Lung (tissue), 12 donors: Measurements from ENCODE around the gene NRIP1. TPM values are rescaled to one million over a fixed set of nuclear protein-coding genes. Genes with fewer than 3 reads are reported as not detected.

Experiments
- ATAC-seq: fragments of 200-7000 bp; cut with Tn5 transposase; one replicate; pipeline ENCODE4 v1.9.1; 2020; ENCODE audit warnings: moderate number of reproducible peaks; ENCODE audit not compliant: insufficient read depth, low FRiP score
- DNase-seq, 3 donors: peaks; one replicate each; pipeline ENCODE4 v3.0.0-alpha.2; 2013 to 2017
- H3K27ac ChIP-seq, 2 donors: one replicate each; pipeline ENCODE4 v1.5.1; 2013; ENCODE audit warnings: mild to moderate bottlenecking in 2 of 2, moderate library complexity in 2 of 2, control low read depth in 1 of 2, inconsistent platforms in 1 of 2, low read depth in 1 of 2, low read length in 1 of 2
- H3K27me3 ChIP-seq, 3 donors: one replicate each; pipeline ENCODE4 v1.5.1; 2013; ENCODE audit warnings: low read length in 2 of 3; ENCODE audit not compliant: control insufficient read depth in 3 of 3, insufficient read depth in 3 of 3
- H3K36me3 ChIP-seq, 4 donors: one replicate each; pipeline ENCODE4 v1.5.1; 2013; ENCODE audit warnings: low read length in 4 of 4, mild to moderate bottlenecking in 1 of 4, moderate library complexity in 1 of 4; ENCODE audit not compliant: control insufficient read depth in 4 of 4, insufficient read depth in 4 of 4
- H3K4me1 ChIP-seq, 5 donors: one replicate each; pipeline ENCODE4 v1.5.1; 2013; ENCODE audit warnings: low read length in 5 of 5, mild to moderate bottlenecking in 2 of 5, moderate library complexity in 1 of 5; ENCODE audit not compliant: control insufficient read depth in 5 of 5, insufficient read depth in 5 of 5
- H3K4me3 ChIP-seq: one replicate; pipeline ENCODE4 v1.5.1; 2013; ENCODE audit warnings: mild to moderate bottlenecking, control low read depth, moderate library complexity
- H3K9ac ChIP-seq, 2 donors: one replicate each; pipeline ENCODE4 v1.5.1; 2013; ENCODE audit warnings: low read length in 2 of 2, control low read depth in 1 of 2; ENCODE audit not compliant: insufficient read depth in 1 of 2
- H3K9me3 ChIP-seq, 4 donors: one replicate each; pipeline ENCODE4 v1.5.1; 2013; ENCODE audit warnings: low read length in 3 of 4, mild to moderate bottlenecking in 1 of 4, moderate library complexity in 1 of 4; ENCODE audit not compliant: control insufficient read depth in 4 of 4, insufficient read depth in 3 of 4
- CTCF ChIP-seq: IDR thresholded peaks from 2 replicates; pipeline ENCODE4 v1.5.1; 2012; ENCODE audit warnings: mild to moderate bottlenecking; ENCODE audit errors: control extremely low read depth, extremely low read depth
- WGBS, 2 donors: extraction: QIAGEN DNeasy Blood & Tissue Kit; methylation state at CpG; one replicate each; pipeline ENCODE4 v1.1.7; 2013; 5-methylcytosine and 5-hydroxymethylcytosine counted together
- polyA plus RNA-seq, 2 donors: library from polyadenylated mRNA; stranded (reverse); fragments of 200-250 nt; gene quantifications; one replicate each; pipeline ENCODE4 v1.2.1, GENCODE V29; 2013
- total RNA-seq, 2 donors: library from RNA; depleted of rRNA in 1 of 2; stranded (reverse); fragments of >200 nt in 1 of 2; gene quantifications; one replicate each; pipeline ENCODE4 v1.2.1, GENCODE V29; 2014 to 2021
- donor health status: control.
- donor health status: control.
- donor health status: Bipolar disorder and iron deficiency.
- donor health status: healthy.
- donor health status: DM: yes; HTN: yes; CAD: no.

Gene NRIP1
- total and polyA plus RNA-seq, 4 donors = 5.9 to 35.5 (median 18.3) TPM

DNA sequence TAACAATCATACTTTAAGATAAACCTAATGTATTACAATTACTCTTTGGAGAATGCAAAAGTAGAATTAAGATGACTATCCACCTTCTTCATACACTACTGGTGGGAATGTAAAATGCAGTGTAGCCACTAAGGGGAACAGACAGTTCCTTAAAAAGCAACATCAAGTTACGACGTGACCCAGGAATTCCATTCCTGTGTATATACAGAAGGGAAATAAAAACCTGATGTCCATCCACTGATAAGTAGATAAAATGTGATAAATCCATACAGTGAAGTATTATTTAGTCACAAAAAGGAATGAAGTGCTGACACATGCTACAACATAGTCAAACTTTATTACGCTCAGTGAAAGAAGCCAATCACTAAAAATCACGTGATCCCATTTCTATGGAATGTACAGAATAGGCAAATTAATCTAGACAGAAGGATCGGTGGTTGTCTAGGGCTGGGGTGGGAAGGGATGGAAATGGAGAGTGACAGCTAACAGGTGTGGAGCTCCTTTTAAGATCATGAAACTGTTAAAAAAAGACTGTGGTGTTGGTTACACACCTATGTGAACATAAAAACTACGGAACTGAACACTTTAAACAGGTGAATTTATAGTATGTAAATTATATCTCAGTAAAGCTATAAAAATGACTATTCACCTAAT is 42.1 kb downstream of the NRIP1 start:
- 77 to 82% methylated on average over 6 of the region's 6 CpGs for whole genome bisulfite sequencing, 2 donors
- no peak for ATAC-seq

DNA sequence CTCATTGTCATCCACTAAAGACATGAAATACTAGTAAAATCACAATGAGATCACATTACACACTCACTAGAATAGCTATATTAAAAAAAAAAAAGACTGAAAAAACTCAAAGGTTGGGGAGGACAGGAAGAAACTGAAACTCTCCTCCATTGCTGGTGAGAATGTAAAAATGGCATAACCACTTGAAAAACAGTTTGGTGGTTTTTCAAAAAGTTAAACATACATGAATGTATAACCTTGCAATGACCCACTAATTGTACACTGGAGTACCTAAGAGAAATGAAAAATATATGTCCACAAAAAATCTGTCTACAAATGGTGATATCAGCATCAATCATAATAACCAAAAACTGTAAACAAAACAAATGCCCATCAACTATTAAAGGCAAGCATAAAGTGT is 44.0 kb downstream of the NRIP1 start:
- no peak for TF ChIP-seq CTCF
- Histone ChIP-seq H3K27ac (no peak overlapping the region), H3K4me1 (no peaks in the 10 kb centered on the region), H3K27me3 (no peaks in the 10 kb centered on the region), H3K9ac (no peak overlapping the region), H3K4me3 (no peak overlapping the region), H3K9me3 (no peaks in the 10 kb centered on the region), H3K36me3 (no peaks in the 10 kb centered on the region)
- DNase-seq (no peak), ATAC-seq (no peak)

More for the DNA sequence above, 42.1 kb downstream of the NRIP1 start:
- H3K27ac ChIP-seq = no peak overlapping the region
- no peaks in the 10 kb centered on the region for H3K9me3 ChIP-seq
- H3K4me3 ChIP-seq = no peak overlapping the region
- H3K9ac ChIP-seq = no peak overlapping the region
- H3K4me1 ChIP-seq = peaks cover 0 to 3% (median 0%) of the 10 kb centered on the region in 5 donors
- no peaks in the 10 kb centered on the region for H3K27me3 ChIP-seq
- no peaks in the 10 kb centered on the region for H3K36me3 ChIP-seq
- DNase-seq = no peak
- TF ChIP-seq CTCF = no peak

- H3K36me3 ChIP-seq = no peaks in the 10 kb centered on the region
- TF ChIP-seq CTCF = no peak
- no peaks in the 10 kb centered on the region for H3K27me3 ChIP-seq
- peaks cover 0 to 3% (median 0%) of the 10 kb centered on the region in 5 donors for H3K4me1 ChIP-seq
- no peak for ATAC-seq
- no peak overlapping the region for H3K9ac ChIP-seq
- WGBS, 2 donors = 90 to 94% methylated on average over 2 of the region's 2 CpGs
- no peaks in the 10 kb centered on the region for H3K9me3 ChIP-seq
- no peak for DNase-seq
- H3K4me3 ChIP-seq = no peak overlapping the region
- no peak overlapping the region for H3K27ac ChIP-seq
Observed at GRCh38 chr21:15018382-15018781, 46.4 kb downstream of the NRIP1 start.
